B cell (primary cell): ENCODE measurements around the gene EFNB2. TPM values are rescaled to one million over a fixed set of nuclear protein-coding genes. Genes with fewer than 3 reads are reported as not detected.

ENCODE experiments used
- ATAC-seq: fragments of 200-7000 bp; cut with Tn5 transposase; one replicate; pipeline ENCODE4 v1.10.0; 2021; ENCODE audit warnings: low read depth, mild to moderate bottlenecking, moderate number of reproducible peaks, moderate library complexity
- CTCF ChIA-PET: fragments of 350-600 bp; sonication (Branson Sonifier 250); formaldehyde crosslinking; loops from one replicate; lab custom pipeline; 2021; ENCODE audit warnings: antibody characterized with exemption, inconsistent platforms; lab: Charles Lee
- POLR2A ChIA-PET: fragments of 350-600 bp; sonication (Branson Sonifier 250); formaldehyde crosslinking; loops from one replicate; lab custom pipeline; 2021; ENCODE audit warnings: antibody characterized with exemption; lab: Charles Lee
- DNase-seq: peaks from one replicate; pipeline ENCODE4 v3.0.0; 2013
- H2AFZ ChIP-seq: 2 replicates; pipeline ENCODE4 v1.6.1; 2012; ENCODE audit warnings: mild to moderate bottlenecking, low read depth, low read length; ENCODE audit not compliant: insufficient read depth, poor library complexity, severe bottlenecking
- H3K27ac ChIP-seq, 2 donors: 1 replicate in 1 of 2; 2 replicates in 1 of 2; pipeline ENCODE4 v1.5.1; 2012 to 2013; ENCODE audit warnings: low read length in 2 of 2, mild to moderate bottlenecking in 2 of 2, moderate library complexity in 1 of 2
- H3K27me3 ChIP-seq, 4 experiments: fragments of 200-600 bp in 1 of 4; sonication (generic) in 1 of 4; replicated peaks in 1 of 4; 1 replicate in 2 of 4; 2 replicates in 2 of 4; pipeline versions ENCODE4 v1.6.1 to v1.7.0; 2013 to 2016; ENCODE audit warnings: low read length in 3 of 4, mild to moderate bottlenecking in 2 of 4, mixed read lengths in 1 of 4, moderate library complexity in 1 of 4; ENCODE audit not compliant: insufficient read depth in 4 of 4, control insufficient read depth in 3 of 4; ENCODE audit errors: control extremely low read depth in 1 of 4
- H3K36me3 ChIP-seq, 2 experiments: replicated peaks in 1 of 2; 1 replicate in 1 of 2; 2 replicates in 1 of 2; pipeline versions ENCODE4 v1.6.1 to v1.7.1; 2013; ENCODE audit warnings: low read length in 1 of 2; ENCODE audit not compliant: insufficient read depth in 2 of 2, control insufficient read depth in 1 of 2; ENCODE audit errors: control extremely low read depth in 1 of 2, extremely low read depth in 1 of 2
- H3K4me1 ChIP-seq, 2 donors: fragments of 200-600 bp in 1 of 2; sonication (generic) in 1 of 2; 1 replicate in 1 of 2; 2 replicates in 1 of 2; pipeline versions ENCODE4 v1.5.1 to v1.6.1; 2013 to 2017; ENCODE audit warnings: low read length in 2 of 2; ENCODE audit not compliant: control insufficient read depth in 2 of 2, insufficient read depth in 2 of 2
- H3K4me2 ChIP-seq: replicated peaks from 2 replicates; pipeline ENCODE3; 2012; ENCODE audit warnings: mild to moderate bottlenecking, low read depth, low read length; ENCODE audit not compliant: poor library complexity, severe bottlenecking
- H3K4me3 ChIP-seq, 5 experiments: fragments of 200-600 bp in 1 of 5; sonication (generic) in 1 of 5; 1 replicate in 3 of 5; 2 replicates in 2 of 5; pipeline versions ENCODE4 v1.5.1 to v1.7.0; 2011 to 2016; ENCODE audit warnings: low read length in 4 of 5, mild to moderate bottlenecking in 4 of 5, low read depth in 2 of 5, control low read depth in 1 of 5, moderate library complexity in 1 of 5; ENCODE audit not compliant: insufficient read depth in 1 of 5; ENCODE audit errors: control extremely low read depth in 1 of 5, extremely low read depth in 1 of 5
- H3K79me2 ChIP-seq: fragments of 200-600 bp; sonication (generic); one replicate; pipeline ENCODE4 v1.6.0; 2016; ENCODE audit warnings: low read length; ENCODE audit not compliant: control insufficient read depth, insufficient read depth
- H3K9ac ChIP-seq: fragments of 200-600 bp; sonication (generic); 2 replicates; pipeline ENCODE4 v1.6.1; 2017; ENCODE audit warnings: mild to moderate bottlenecking, low read length, moderate library complexity
- H3K9me3 ChIP-seq, 3 donors: one replicate each; pipeline versions ENCODE4 v1.6.1 to v1.7.1; 2013; ENCODE audit warnings: low read length in 2 of 3; ENCODE audit not compliant: control insufficient read depth in 2 of 3, insufficient read depth in 1 of 3; ENCODE audit errors: control extremely low read depth in 1 of 3
- H4K20me1 ChIP-seq: 2 replicates; pipeline ENCODE4 v1.6.0; 2012; ENCODE audit warnings: mild to moderate bottlenecking, low read length; ENCODE audit not compliant: insufficient read depth, control insufficient read depth, poor library complexity, severe bottlenecking
- H3K27ac Mint-ChIP-seq: one replicate; pipeline ENCODE4 v1.8.0; 2021; ENCODE audit warnings: mixed read lengths
- H3K27me3 Mint-ChIP-seq: one replicate; pipeline ENCODE4 v1.8.0; 2021; ENCODE audit warnings: mixed read lengths
- H3K4me1 Mint-ChIP-seq: one replicate; pipeline ENCODE4 v1.8.0; 2021; ENCODE audit warnings: mixed read lengths
- H3K4me3 Mint-ChIP-seq: one replicate; pipeline ENCODE4 v1.8.0; 2021; ENCODE audit warnings: mixed read lengths
- H3K9me3 Mint-ChIP-seq: one replicate; pipeline ENCODE4 v1.8.0; 2022; ENCODE audit warnings: mixed read lengths; ENCODE audit not compliant: insufficient read depth
- EZH2 ChIP-seq: IDR thresholded peaks from 2 replicates; pipeline ENCODE4 v1.6.1; 2012; ENCODE audit warnings: borderline replicate concordance, low read depth, mild to moderate bottlenecking, moderate library complexity, low read length; ENCODE audit not compliant: insufficient read depth, poor library complexity, severe bottlenecking
- WGBS: methylation state at CpG from one replicate; pipeline ENCODE4 v1.1.5; 2013; ENCODE audit warnings: missing lambda C conversion rate; ENCODE audit not compliant: insufficient coverage; 5-methylcytosine and 5-hydroxymethylcytosine counted together
- intact Hi-C: fragments of 100-400 bp; cut with micrococcal nuclease; formaldehyde crosslinking; loops from one replicate; pipeline ENCODE4 v1.10.0; 2022
- polyA plus RNA-seq: library from polyadenylated mRNA; depleted of rRNA; stranded (reverse); fragments of >200 nt; gene quantifications from 2 replicates; pipeline ENCODE4 v1.2.3, GENCODE V29; 2012
- total RNA-seq, 2 donors: library from RNA; stranded (reverse); fragments of 120-200 nt in 1 of 2; gene quantifications; 1 replicate in 1 of 2; 2 replicates in 1 of 2; pipeline versions ENCODE4 v1.2.3 to v1.2.4, GENCODE V29; 2013 to 2022
- TF ChIP-seq, protein P1 (sequence below): fragments of 200-600 bp; IDR thresholded peaks from one replicate; pipeline ENCODE4 v1.8.0; 2022; ENCODE audit warnings: antibody characterized with exemption, mild to moderate bottlenecking

The EFNB2 gene
- total and polyA plus RNA-seq, 2 donors (not counting 1 experiment from before 2014, with no cell fraction given) = 0.04 to 1.2 TPM

GRCh38 chr13:106473154-106473553, 62.3 kb downstream of the EFNB2 start:
- no peak overlapping the region for H3K9ac ChIP-seq
- H3K4me1 ChIP-seq = no peaks in the 10 kb centered on the region
- H3K36me3 ChIP-seq = no peaks in the 10 kb centered on the region
- H3K4me3 Mint-ChIP-seq = no peak overlapping the region
- H3K79me2 ChIP-seq = no peaks in the 10 kb centered on the region
- ChIA-PET POLR2A (no interaction called here), CTCF (no interaction called here)
- H3K27ac ChIP-seq = no peak overlapping the region
- no peak overlapping the region for H3K4me2 ChIP-seq
- WGBS = 98% methylated on average over 9 of the region's 9 CpGs
- peaks cover 3% of the 10 kb centered on the region for H3K4me1 Mint-ChIP-seq
- ATAC-seq (no peak), DNase-seq (no peak)
- H3K27me3 Mint-ChIP-seq = peaks cover 10% of the 10 kb centered on the region
- no peak overlapping the region for H2AFZ ChIP-seq
- no peaks in the 10 kb centered on the region for H3K9me3 ChIP-seq
- H4K20me1 ChIP-seq = no peaks in the 10 kb centered on the region
- TF ChIP-seq, protein P1, sequence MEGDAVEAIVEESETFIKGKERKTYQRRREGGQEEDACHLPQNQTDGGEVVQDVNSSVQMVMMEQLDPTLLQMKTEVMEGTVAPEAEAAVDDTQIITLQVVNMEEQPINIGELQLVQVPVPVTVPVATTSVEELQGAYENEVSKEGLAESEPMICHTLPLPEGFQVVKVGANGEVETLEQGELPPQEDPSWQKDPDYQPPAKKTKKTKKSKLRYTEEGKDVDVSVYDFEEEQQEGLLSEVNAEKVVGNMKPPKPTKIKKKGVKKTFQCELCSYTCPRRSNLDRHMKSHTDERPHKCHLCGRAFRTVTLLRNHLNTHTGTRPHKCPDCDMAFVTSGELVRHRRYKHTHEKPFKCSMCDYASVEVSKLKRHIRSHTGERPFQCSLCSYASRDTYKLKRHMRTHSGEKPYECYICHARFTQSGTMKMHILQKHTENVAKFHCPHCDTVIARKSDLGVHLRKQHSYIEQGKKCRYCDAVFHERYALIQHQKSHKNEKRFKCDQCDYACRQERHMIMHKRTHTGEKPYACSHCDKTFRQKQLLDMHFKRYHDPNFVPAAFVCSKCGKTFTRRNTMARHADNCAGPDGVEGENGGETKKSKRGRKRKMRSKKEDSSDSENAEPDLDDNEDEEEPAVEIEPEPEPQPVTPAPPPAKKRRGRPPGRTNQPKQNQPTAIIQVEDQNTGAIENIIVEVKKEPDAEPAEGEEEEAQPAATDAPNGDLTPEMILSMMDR = no peak
- TF ChIP-seq EZH2 = no peak
- H3K27ac Mint-ChIP-seq = no peak overlapping the region
- H3K4me3 ChIP-seq = no peak overlapping the region
- intact Hi-C loops = no loop called here
- H3K27me3 ChIP-seq = no peaks in the 10 kb centered on the region
- H3K9me3 Mint-ChIP-seq = no peaks in the 10 kb centered on the region

- H3K9me3 Mint-ChIP-seq = no peaks in the 10 kb centered on the region
- H3K27me3 Mint-ChIP-seq = peaks cover 10% of the 10 kb centered on the region
These were observed 62.8 kb downstream of the EFNB2 start for GRCh38 chr13:106472621-106473020.

More at GRCh38 chr13:106472621-106473020, 62.8 kb downstream of the EFNB2 start:
- TF ChIP-seq EZH2 = no peak
- TF ChIP-seq, protein P1 = no peak
- intact Hi-C loops = no loop called here
- Histone ChIP-seq H3K4me3 (no peak overlapping the region), H3K9me3 (no peaks in the 10 kb centered on the region), H3K79me2 (no peaks in the 10 kb centered on the region), H3K27me3 (no peaks in the 10 kb centered on the region), H3K36me3 (no peaks in the 10 kb centered on the region), H2AFZ (no peak overlapping the region), H4K20me1 (no peaks in the 10 kb centered on the region), H3K27ac (no peak overlapping the region), H3K4me2 (no peak overlapping the region), H3K4me1 (no peaks in the 10 kb centered on the region), H3K9ac (no peak overlapping the region)
- WGBS = 95% methylated on average over 2 of the region's 4 CpGs
- DNase-seq = no peak
- ChIA-PET POLR2A (no interaction called here), CTCF (no interaction called here)
- Mint-ChIP-seq H3K27ac (no peak overlapping the region), H3K4me3 (no peak overlapping the region), H3K4me1 (peaks cover 3% of the 10 kb centered on the region)
- ATAC-seq = no peak
